Mucosa of descending colon (tissue), 3 donors: Measurements from ENCODE around the gene COL8A2. TPM values are rescaled to one million over a fixed set of nuclear protein-coding genes. Genes with fewer than 3 reads are reported as not detected.

Source experiments
- ATAC-seq: fragments of 200-7000 bp; cut with Tn5 transposase; one replicate; pipeline ENCODE4 v1.9.1; 2020; ENCODE audit warnings: mild to moderate bottlenecking, moderate library complexity
- DNase-seq, 3 donors: peaks; one replicate each; pipeline ENCODE4 v3.0.0-alpha.2; 2020
- H3K36me3 ChIP-seq: fragments of 200-600 bp; one replicate; pipeline ENCODE4 v1.8.0; 2021; ENCODE audit warnings: low read depth, mild to moderate bottlenecking
- H3K4me1 ChIP-seq: fragments of 200-600 bp; one replicate; pipeline ENCODE4 v1.8.0; 2021; ENCODE audit warnings: low read depth, mild to moderate bottlenecking
- H3K4me3 ChIP-seq: fragments of 200-600 bp; one replicate; pipeline ENCODE4 v1.8.0; 2021; ENCODE audit warnings: mild to moderate bottlenecking
- H3K9me3 ChIP-seq: fragments of 200-600 bp; one replicate; pipeline ENCODE4 v1.8.0; 2021; ENCODE audit warnings: mild to moderate bottlenecking
- intact Hi-C, 2 donors: fragments of 100-400 bp; cut with DNase I in 1 of 2; cut with micrococcal nuclease in 1 of 2; formaldehyde crosslinking; loops; one replicate each; pipeline versions ENCODE4 v1.11.0 to v1.11.1; 2022; cut with DNase I, micrococcal nuclease
- total RNA-seq, 3 donors: library from RNA; stranded (reverse); fragmentation: NEBNext Ultra II Directional in 2 of 3; extraction: Animal tissue kit (Norgen Biotek cat#: 25700) in 2 of 3; gene quantifications; one replicate each; pipeline versions ENCODE4 v1.2.1 to v1.2.4, GENCODE V29; 2021 to 2023
- TF ChIP-seq, protein P1 (sequence below): fragments of 200-600 bp; IDR thresholded peaks from one replicate; pipeline ENCODE4 v1.8.0; 2022; ENCODE audit warnings: antibody characterized with exemption, mild to moderate bottlenecking
- donor health status: DM: no; HTN: no; CAD: no; lungs with moderate emphysema.
- donor health status: DM: no; HTN: no; CAD: no.
- donor health status: DM: no; HTN: yes; CAD: no.

Gene COL8A2
- total RNA-seq, 3 donors from 2014 or later = 0.58 to 4.5 (median 1.5) TPM

DNA sequence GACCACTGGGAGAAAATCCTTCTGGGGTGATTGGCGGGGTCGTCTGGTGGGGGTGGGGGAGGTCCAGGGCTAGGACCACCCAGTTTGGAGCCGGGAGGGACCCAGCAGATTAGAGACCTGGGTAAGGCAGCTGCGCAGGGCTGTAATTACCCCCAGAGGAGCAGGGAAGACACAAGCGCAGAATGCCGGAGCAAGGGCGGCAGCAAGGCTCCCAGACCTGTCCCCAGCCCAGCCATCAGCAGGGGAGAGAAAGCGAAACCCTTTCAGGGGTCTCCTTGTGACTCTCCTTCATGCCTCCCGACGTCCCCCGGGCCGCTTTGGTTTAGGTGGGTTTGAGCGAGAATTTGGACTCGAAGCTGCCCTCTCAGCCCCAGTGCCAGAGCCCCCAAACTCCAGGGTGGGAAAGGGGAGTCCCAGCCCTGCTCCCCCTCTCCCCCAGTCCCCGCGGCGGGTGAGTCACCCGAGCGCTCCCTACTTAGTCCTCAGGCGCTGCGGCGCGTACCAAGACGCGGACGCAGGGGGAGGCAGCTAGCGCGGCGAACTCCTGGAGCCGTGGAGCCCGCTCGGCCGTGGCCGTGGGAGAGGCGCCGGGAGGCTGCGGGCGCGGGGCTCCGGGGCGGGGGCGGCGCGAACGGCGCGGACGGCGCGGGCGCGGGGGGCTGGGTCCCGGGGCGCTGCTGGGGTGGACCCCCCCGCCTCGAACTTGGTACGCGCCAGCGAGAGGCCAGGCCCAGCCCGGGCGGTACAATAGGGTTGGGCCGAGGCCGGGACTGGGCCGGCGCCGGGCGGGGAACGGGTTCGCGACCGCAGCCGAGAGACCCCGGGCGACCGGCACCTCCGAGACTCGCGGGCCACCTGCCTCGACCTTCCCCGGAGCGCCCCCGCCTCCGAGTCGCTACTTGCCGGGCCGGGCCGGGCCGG lies 30.6 kb upstream of the COL8A2 start, which contains the start of gene MAP7D1:
TSS of gene MAP7D1 (plus strand) at position 753 of the 921 bp plus-strand sequence. CDS start 258 bp downstream, outside the sequence.
- no peaks in the 10 kb centered on the region for H3K36me3 ChIP-seq
- H3K4me3 ChIP-seq = peak within 1 kb of the TSS; percentile 98
- TF ChIP-seq, protein P1, sequence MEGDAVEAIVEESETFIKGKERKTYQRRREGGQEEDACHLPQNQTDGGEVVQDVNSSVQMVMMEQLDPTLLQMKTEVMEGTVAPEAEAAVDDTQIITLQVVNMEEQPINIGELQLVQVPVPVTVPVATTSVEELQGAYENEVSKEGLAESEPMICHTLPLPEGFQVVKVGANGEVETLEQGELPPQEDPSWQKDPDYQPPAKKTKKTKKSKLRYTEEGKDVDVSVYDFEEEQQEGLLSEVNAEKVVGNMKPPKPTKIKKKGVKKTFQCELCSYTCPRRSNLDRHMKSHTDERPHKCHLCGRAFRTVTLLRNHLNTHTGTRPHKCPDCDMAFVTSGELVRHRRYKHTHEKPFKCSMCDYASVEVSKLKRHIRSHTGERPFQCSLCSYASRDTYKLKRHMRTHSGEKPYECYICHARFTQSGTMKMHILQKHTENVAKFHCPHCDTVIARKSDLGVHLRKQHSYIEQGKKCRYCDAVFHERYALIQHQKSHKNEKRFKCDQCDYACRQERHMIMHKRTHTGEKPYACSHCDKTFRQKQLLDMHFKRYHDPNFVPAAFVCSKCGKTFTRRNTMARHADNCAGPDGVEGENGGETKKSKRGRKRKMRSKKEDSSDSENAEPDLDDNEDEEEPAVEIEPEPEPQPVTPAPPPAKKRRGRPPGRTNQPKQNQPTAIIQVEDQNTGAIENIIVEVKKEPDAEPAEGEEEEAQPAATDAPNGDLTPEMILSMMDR = no peak
- peaks cover 37% of the 10 kb centered on the region for H3K4me1 ChIP-seq
- ATAC-seq = peak; percentile 84
- DNase-seq = peak; percentile 91 to 94 (median 91)
- no peaks in the 10 kb centered on the region for H3K9me3 ChIP-seq
- intact Hi-C loops = no loop called here

DNA sequence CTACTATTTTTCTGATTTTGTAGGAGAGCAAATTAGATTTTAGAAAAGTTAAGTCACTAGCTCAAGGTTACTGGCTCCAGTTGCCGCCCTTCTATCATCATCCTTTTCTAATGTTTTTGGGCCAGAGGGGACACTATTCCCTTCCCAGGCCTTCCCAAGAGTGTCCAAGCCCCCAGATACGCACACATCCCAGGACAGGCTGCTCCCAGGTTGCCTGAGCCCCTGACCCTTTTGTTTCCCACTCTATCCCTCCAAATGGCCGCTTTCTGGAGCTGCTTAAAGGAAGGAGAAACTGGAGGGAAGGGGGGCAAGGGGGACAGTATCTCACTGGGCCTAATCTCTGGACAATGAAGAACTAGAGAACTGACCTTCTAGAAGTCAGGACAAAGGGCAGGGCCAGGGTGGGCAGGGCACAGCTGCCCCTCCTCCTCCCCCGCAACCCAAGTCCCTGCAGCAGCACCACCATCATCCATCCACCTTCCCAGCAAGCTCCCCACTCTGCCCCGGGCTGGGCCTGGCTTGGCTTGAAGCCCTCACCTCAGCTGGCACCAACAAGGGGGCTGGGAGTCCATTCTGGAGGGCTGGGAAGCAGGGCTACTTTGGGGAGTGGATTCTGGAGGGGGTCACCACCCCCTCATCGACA lies 29.9 kb upstream of the COL8A2 start:
- intact Hi-C loops = no loop called here
- peaks cover 40% of the 10 kb centered on the region for H3K4me1 ChIP-seq

DNA sequence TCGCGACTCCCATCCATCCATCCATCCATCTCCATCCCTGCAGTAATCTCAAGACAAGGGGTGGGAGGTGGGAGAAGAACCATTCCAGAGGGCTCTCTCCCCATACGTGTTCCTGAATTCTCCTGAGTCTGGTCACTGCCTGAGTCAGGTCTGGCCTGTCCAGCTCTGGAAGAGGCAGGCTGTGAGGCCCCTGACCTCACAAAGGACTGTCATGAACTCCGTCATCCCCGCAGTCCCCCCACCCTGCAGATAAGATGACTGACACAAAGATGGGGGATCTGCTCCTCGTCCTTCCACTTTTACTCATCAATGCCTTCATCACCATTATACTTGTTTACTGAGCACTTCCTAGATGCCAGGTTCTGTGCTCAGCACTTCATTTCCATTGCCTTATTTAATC lies 29.3 kb upstream of the COL8A2 start:
- Histone ChIP-seq H3K4me1 (peaks cover 42% of the 10 kb centered on the region), H3K4me3 (no peak overlapping the region), H3K36me3 (no peaks in the 10 kb centered on the region), H3K9me3 (no peaks in the 10 kb centered on the region)
- intact Hi-C loops = no loop called here
- TF ChIP-seq, protein P1 = no peak
- DNase-seq (no peak), ATAC-seq (no peak)

More for the DNA sequence above, 29.9 kb upstream of the COL8A2 start:
- Histone ChIP-seq H3K4me3 (no peak overlapping the region), H3K9me3 (no peaks in the 10 kb centered on the region), H3K36me3 (no peaks in the 10 kb centered on the region)
- ATAC-seq (no peak), DNase-seq (peak in 1 of 3 donors; percentile 64)
- TF ChIP-seq, protein P1 = no peak

DNA sequence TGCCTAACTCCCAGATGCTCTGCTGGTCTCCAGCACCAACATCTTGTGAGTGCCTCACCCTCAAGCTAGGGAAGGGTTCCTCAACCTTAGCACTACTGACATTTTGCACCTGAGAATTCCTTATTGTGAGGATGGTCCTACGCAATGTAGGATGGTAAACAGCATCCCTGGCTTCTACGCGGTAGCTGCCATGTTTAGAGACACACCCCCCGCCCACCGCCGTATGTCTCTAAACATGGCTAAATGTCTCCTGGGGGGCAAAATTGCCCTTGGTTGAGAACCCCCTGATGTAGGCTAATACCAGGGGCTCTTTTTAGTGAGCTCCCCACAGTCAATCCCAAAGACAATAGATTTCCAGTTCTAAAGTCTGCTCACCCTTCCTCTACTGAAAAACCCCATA lies 28.5 kb upstream of the COL8A2 start:
- Histone ChIP-seq H3K4me1 (peaks cover 41% of the 10 kb centered on the region), H3K36me3 (no peaks in the 10 kb centered on the region), H3K4me3 (no peak overlapping the region), H3K9me3 (no peaks in the 10 kb centered on the region)
- no peak for ATAC-seq
- no peak for DNase-seq
- TF ChIP-seq, protein P1 = no peak
- intact Hi-C loops = no loop called here

DNA sequence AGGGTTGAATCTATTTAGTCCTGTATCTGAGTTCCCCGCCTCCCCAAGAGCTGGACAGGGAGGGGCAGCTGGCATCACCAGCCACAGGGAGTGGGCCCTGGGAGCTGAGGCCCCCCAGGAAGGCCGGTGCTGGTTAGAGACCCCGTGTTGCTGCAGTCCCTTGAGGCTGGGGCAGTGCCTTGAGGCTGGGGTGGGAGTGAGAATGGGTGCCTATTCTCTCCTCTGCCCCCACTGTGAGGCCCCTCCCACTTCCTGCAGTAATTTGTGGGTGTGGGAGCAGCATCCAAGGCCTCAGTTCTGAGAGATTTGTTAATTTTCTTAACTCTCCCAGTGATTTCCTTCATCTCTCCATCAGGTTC lies 26.8 kb upstream of the COL8A2 start:
- H3K4me1 ChIP-seq = peaks cover 40% of the 10 kb centered on the region
- no peaks in the 10 kb centered on the region for H3K9me3 ChIP-seq
- peak in 1 of 3 donors; percentile 72 for DNase-seq
- TF ChIP-seq, protein P1 = no peak
- H3K4me3 ChIP-seq = no peak overlapping the region
- no peak for ATAC-seq
- intact Hi-C loops = no loop called here
- no peaks in the 10 kb centered on the region for H3K36me3 ChIP-seq
